HPDE6-E6E7 (cell line): Measurements from ENCODE around the gene TXNIP.

Experiments
- DNase-seq: peaks from one replicate; pipeline ENCODE4 v3.0.0; 2011; ENCODE audit warnings: missing footprints; ENCODE audit errors: extremely low spot score

The TXNIP gene

DNA sequence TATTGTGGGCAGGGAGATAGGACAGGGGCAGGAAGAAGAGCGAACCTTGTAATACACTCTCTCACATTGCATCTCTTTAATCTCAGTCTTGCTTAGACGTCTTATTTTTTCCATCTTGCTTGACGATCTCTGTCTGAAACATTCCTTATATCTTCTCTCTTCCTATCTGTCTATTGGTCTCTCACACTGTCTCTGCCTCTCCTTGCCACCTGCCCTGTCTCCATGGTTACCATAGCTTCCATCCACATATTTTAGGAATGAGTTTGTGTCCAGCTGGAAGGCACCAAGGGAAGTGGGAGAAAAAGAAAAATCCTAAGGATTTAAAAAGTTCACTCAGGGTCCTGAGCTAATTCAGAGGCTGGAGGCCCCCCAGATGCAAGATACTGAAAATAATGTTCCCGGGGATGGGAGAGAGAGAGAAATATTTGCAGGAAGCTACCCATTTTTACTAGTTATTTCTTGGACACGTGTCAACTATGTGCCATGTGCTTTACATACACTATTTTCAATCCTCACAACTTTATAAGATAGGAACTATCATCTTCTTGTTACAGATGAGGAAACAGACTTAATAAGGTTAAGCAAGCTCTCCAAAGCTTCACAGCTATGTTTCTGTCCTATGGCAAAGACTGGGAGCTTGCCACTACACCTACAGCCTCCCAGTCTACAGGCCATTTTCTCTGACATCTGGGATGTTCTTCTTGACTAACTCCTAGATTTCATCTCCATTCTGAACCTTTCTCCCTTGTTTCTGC lies 32.9 kb downstream of the TXNIP start:
- no peak for DNase-seq

DNA sequence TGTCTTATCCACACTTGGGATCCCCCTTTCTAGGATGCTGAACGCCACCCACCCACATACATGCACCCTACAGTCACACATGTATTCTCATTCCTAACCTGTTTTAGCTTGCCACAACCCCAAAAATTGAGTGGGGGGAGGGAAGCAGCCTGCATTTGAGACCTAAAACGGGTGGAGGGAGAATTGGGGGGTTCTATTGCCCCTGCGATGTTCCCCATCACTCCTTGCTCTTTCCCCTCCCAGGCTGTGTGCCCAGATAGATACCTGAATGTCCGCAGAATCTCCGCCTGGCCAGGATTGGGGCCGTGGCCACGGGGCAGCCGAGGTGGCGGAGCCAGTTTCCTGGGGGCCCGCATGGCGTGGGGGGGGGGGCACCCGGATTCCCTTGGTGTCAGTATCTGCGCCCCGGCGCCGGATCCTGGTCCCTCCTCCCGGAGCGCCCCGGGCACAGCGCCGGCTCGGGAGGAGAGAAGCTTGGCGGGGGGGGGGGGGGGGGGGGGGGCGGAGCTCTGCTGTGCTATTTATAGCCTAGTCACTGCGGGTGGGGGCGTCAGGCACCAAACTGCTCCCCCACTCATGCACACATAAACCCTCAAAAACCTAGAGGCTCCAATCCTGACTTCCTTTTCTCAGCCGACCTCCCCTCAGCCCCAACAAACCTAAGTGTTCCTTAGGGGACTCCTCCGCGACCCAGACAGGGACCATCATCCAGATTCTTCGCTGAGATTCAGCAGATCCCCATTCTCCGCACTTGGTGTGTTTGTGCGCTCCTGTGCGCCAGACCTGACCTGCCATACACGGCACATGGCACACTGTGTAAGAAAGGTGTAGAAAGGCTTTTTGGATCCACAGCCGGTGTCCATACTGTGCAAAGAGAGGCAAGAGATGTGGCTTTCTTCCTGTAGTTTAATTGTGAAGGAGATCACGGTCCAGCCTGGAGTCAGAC lies 33.9 kb downstream of the TXNIP start:
- no peak for DNase-seq

DNA sequence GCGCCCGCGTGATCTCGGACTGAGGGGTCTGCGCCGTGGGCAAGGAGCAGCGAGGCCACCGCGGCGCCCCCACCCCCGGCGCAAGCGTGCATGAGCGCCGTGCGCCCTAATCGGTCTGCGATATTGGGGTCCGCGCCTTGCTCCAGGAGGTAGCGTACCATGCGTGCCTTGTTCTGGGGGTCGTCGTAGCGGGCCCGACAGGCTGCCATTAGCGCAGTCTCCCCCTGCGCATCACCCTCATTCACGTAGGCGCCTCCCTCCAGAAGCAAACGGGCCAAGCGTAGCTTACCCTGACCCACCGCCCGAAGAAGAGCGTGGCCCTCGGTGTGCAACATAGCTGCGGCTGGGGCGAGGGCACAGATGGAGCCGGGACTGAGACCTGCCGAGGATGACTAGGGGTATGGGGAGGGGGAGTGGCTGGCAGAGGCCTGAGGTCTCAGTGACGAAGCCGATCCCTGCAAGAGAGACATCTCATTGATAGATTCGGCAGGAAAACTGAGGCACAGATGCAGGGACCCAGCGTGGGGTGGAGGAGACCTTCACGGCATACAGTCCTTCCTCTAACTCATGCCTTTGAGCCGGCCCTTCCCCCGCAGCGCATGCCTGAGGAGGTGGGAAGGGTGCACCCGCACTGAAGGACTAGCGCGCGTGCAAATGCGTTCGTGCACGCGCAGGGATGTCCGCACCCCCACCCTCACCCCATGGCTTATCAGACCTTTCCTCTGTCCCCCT lies 34.8 kb downstream of the TXNIP start:
- no peak for DNase-seq

DNA sequence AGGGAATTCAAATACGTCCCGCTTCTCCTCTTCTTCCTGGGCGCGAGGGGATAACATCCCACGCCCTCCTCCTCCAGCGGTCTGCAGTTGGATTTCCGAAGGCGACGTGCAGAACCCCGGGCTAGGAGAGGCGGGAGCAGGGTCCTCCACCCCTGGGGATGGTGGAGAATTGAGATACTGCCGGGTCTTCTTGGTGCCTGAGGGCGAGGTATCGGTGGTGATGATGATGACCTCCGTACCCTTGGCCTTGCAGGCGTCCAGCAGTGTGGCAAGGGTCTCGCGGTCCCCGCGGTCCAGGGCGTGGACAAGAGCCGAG lies 35.3 kb downstream of the TXNIP start:
- no peak for DNase-seq

DNA sequence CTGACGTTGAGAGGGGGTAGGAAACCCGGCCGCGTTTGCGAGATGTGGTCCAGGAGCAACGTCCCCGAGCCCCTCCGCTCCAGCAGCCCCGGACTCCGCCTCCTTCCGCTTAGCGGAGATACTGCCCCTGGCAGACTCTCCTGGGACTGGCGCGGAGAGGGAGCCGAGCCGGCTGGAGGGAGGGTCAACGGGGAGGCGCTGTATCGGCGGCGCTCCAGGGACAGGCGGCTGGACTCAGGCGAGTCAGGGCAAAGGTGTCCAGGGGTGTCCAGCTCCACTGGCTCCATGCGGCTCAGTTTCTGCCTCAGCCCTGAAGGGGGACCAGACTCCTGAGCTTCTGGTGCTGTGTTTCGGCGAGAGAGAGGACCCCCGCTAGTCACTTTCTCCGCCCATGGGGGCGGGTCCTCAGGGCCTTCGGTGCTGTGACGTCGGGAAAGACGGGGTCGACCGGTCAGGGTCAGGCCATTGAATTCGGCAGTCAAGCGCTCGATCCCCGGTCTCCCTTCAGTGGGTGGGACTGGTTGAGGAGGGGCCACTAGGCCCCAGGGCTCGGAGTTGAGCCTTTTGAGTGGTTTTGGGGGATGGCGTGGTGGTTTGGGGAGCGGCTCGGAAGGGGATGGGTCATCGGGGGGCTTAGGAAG lies 35.8 kb downstream of the TXNIP start:
- no peak for DNase-seq

DNA sequence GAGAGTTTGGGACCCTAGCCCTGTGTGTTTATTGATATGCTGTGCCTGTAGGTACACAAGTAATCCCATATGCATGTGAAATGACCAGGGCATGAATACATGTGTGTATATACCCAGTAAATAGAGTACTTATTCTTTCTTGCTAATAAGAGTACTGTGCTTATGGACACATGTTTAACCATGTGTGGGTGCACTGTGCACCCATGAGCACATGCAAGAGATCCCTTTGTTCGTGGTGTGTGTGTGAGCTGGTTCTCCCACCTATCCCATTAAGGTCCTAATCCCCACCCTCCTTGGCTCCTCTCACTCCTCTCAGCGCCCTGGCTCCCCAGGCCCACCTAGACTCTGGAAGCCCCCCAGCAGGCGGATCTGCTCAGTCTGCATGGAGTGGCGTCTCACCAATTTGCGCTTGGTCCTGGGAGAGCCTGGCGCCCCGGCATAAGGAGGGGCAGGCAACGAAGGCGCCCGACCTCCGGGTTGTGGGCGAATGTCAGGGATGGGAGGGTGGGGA lies 36.4 kb downstream of the TXNIP start:
- DNase-seq = no peak

DNA sequence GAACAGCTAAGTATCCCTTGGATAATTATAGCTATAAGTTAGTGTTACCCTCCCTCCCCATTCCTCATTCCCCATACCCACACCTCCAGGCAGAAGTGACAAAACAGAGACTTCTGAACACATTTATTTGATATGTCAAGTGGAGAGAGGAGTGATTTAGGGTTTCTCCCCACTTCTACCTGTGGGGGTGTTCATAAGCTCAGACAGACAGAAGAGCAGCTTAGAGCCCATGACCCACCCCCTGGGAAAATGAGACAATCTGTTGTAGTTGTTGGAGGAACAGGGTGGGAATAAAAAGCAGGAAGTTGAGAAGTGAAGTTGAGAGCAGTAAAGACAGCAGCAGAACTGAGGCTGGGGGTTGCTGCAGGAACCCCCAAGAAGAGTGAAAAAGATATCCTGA lies 37.0 kb downstream of the TXNIP start:
- no peak for DNase-seq

DNA sequence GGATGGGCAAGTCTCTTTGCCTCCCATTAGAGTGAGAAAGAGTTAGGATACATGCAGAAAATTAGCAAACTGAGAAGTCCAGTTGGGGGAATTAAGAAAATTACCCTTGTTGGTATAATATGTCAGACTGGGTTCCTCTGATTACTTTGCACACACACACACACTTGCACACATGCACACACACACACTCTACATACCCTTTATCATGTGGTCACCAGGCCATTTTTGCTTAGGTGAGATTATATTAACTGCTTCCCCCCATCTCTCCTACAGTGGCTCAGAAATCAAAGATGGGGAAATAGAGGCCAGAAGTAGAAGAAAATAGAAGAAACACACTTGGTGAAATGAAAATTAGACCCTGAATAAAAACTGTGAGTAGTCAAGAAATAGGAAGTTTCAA lies 37.6 kb downstream of the TXNIP start:
- DNase-seq = no peak

DNA sequence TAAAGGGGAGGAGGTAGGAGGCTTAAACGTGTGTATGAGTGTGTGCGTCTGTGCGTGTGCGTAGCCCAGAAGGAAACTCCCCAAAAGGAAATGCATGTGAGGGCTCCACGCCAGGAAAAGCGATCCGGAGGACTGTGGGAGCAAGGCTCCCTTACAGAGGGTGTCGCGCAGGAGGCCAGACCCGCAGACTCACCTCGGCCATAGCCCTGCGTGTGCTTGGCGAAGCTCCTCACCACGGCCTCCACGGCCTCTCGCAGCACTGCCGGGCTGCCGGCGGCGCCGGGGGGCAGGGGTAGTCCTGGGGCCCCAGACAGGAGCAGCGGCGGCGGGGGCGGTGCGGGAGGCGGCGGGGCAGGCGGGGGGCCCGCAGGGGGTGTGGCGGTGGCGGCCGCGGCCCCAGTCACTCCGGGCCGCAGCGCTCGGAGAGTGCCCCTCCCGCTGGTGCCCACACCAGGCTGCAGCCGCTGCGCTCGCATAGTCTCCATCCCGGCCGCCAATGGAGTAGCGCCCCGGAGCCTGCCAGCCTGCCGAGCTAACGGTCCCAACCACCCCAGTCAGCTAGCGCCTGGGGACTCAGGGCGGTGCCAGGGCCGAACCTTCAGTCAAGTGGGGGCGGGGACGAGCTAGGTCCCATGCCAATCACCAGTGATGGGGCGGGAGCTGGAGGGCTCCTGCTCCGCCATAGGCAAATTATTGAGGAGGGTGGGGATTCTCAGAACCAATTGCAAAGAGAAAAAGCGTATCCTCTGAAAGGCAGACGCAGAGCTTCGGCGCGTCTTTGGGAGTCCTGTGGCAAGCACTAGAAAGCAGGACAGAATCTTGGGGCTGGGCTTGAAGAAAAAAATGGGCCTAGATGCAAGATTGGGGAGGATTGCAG lies 38.7 kb downstream of the TXNIP start, which contains the start of gene LIX1L:
Gene LIX1L, minus strand, starts transcription at position 575 of the 877 bp plus-strand sequence. Its CDS starts 90 bp downstream, at position 485.
- peak; percentile 94 for DNase-seq

DNA sequence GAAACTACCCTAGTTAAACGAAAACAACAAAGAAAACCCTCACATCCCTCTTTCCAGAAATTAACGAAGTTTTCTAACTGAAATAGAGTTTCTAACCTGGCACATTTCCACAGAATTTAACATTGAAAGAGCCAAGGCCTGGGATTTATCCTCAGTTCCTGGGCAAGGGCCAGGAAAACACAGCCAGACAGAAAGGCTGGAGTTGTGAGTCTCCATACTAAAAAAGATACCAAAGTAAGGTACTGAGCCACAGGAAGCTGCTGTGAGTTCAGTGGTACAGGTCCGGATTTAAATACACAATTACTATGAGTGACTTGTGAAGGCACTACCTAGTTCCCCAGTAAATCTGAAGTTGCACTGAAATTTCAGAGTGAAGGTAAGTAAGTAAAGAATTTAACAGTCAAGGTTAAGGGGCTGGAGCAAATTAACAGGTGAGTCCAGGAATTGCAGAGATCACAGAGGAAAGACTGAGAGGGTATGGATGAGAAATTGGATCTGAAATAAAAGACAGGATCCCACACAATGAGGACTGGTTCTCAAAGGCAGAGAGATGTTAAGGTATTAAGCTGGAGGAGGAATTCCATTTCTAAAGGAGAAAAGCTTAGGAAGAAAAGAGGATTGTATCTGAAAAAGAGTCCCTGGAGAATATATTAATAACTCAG lies 39.5 kb downstream of the TXNIP start:
- no peak for DNase-seq

DNA sequence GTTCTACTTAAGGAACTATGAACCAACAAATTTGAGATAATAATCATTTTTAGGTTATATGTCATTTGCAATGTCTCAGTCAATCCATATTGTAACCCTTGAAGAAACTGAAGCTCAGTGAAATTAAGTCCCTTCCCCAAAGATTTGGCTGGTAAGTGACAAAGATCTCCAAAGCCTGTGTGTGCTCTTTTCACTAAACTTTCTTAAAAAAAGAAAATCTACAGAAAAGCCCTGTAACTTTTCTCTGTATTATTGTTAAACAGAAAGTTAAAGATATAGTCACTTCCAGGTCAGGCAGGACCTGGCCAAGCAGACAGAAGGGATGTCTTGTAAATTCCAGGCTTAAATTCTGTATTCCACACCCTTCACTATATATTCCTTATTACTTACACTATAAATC lies 40.0 kb downstream of the TXNIP start:
- no peak for DNase-seq

DNA sequence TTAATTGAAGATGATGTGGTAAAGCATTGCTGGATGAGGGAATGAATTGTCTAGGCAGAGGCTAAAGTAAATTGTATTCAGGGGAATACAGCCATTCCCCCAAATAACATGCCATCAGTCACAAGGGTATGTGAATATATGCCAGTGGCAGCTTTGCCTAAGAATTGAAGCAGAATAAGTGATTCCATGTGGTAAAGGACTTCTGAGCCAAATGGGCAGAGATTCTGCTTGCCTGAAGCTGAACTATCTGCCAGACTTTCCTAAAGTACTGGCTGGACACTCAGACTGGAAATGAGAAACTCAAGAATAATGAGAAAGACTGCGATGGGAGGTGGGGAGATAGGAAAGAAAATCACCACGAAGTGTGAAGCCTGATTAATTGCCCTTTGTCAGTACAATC lies 40.9 kb downstream of the TXNIP start:
- DNase-seq = no peak

DNA sequence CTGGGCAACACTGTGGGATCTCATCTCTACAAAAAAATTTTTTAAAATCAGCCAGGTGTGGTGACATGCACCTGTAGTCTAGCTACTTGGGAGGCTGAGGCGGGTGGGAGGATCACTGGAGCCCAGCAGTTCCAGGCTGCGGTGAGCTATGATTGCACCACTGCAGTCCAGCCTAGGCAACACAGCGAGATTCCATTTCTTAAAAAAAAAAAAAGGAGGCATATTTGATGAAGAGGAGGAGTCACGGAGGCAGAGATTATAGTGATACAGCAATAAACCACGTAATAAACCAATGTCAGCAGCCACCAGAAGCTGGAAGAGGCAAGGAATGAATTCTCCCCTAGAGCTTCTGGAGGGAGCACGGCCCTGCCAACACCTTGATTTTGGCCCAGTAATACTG lies 42.5 kb downstream of the TXNIP start:
- no peak for DNase-seq

DNA sequence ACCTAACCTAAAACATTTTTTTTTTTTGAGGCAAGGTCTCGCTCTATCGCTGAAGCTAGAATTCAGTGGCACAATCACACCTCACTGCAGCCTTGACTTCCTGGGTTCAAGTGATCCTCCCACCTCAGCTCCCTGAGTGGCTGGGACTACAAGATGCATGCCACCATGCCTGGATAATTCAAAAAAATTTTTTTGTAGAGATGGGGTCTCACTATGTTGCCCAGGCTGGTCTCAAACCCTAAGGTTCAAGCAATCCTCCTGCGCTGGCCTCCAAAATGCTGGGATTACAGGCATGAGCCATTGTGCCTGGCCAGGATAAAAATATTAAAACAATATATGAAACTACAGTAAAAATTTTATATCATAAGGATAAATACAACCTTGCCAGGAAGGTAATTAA lies 43.5 kb downstream of the TXNIP start:
- no peak for DNase-seq

DNA sequence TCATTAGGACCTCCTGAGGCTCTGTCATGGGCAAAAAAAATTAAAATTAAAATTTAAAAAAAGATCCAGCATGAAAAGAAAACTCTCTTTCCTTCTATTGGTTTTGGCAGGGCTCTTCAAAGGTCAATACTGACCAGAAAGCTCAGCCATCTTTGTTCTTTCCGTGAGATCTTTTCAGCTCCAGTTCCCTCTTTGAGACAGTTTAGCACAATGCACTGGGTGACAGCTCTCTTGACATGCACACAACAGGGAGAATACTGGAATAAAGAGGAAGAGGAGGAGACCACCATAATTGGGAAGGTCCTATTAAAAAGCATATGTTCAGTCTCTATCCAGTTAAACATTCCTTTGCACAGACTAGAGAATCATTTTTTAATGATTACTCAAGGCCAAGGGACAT lies 44.9 kb downstream of the TXNIP start:
- no peak for DNase-seq

DNA sequence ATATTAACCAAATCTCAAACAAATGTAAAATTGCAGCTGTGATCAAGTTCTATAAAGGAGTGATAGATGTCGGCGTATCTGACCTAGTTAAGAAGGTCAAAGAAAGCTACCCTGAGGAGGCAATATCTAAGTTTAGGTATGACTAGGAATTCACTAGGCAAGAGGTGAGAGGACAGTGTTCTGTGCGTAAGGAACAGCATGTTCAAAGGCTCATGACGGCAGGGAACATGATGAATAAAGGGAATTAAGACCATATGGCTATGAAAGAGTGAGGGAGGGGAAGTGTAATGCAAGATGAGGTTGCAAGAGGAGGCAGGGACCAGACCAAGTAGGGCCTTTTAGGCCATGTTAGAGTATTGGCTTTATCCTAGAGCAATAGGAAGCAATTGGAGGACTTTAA lies 47.2 kb downstream of the TXNIP start:
- no peak for DNase-seq

DNA sequence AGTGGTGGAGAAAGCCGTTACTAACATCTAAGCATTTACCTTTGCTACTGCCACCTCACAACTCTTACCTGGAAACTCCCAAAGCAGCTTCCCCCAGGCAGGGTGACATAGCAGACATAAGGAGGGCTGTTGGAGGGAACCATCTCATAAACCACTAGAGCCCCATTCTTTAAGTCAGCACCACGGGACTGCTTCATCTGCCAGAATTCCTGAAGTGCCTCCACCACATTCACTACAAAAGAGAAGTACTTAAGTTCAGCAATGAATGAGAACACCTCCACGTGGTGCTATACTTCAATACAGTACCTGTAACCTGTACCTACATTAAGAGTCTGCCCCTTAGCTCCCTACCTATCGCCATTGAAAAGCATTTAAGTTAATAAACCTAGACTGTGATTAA lies 48.8 kb downstream of the TXNIP start:
- no peak for DNase-seq

DNA sequence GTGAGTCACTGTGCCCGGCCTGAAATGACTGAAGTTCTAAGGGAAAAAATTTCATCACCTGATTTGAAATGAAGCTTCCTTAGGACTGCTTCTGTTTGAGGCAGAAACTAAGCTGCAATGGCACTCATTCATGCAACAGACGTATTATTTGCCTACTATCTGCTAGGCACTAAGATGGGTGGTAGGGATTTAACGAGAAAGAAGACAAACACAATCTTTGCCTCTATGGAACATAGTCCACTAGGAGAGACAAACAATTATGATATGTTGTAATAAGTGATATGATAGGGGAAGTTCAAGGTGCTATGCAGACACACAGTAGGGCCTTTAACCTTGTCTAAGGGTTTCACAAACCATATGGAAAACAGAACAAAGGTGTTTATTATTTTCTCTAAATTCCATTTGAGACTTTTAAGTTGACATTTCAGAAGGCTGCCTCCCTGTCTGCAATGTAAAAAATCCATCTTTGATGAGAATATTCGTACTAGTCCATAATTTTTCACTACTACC lies 49.8 kb downstream of the TXNIP start:
- no peak for DNase-seq

DNA sequence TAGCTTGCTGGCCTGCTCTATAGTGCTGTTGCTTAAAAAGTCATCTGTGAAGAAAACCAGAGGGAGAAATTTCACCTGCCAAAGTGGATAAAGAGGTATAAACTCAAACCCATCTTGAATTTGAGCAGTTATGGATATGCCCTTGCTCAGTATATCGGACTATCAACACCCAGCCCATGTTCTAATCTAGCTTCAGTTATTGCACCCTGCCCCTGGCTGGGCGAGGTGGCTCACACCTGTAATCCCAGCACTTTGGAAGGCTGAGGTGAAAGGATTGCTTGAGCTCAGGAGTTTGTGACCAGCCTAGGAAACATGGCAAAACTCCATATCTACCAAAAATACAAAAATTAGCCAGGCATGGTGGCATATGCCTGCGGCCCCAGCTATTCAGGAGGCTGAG lies 51.8 kb downstream of the TXNIP start:
- DNase-seq = no peak

DNA sequence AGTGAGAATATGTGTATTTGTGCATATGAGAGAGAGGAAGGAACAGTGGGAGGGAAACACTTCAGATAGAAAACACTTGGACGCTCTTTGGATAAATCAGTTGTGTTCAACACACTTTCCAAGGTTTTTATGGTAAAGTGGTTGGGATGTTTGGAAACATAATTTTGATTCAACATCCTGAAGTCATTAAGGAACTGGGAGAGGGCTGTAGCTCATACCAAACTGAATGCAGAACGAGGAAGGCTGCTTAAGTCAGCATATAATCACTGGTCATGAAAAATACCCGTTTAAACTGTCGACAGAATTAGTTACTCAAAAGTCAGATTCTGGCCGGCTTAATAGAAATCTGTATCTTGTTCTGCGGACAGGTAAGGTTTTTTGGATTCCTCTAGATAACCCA lies 53.5 kb downstream of the TXNIP start:
- DNase-seq = no peak
